ENCODE data around the gene TEAD3. TPM values are rescaled to one million over a fixed set of nuclear protein-coding genes. Genes with fewer than 3 reads are reported as not detected.
A peak's percentile ranks its signal among the peaks of the same experiment; 100 is the strongest.

TEAD3 gene
- total RNA-seq, 1 donor from 2014 or later: 17.0 TPM

DNA sequence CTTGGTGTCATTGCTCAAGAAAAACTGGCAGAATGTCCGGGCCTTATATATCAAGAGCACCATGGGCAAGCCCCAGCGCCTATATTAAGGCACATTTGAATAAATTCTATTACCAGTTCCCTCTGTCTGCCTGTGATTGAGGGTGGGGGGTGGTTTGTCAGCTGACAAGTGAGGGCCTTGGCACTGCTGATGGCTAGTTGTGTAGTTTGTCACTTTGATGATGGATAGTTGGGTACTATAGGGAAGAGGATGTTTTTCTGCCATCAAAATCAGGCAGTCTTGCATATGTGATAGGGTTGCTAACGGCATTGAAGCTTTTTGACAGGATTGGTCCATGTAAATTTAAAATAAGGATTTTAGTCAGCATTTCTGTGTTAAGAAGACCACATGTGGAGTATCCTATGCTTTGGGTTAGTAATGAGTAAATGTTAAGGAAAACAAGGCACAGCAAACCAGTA is 26.2 kb downstream of the TEAD3 start:
- TF ChIP-seq, protein P1, sequence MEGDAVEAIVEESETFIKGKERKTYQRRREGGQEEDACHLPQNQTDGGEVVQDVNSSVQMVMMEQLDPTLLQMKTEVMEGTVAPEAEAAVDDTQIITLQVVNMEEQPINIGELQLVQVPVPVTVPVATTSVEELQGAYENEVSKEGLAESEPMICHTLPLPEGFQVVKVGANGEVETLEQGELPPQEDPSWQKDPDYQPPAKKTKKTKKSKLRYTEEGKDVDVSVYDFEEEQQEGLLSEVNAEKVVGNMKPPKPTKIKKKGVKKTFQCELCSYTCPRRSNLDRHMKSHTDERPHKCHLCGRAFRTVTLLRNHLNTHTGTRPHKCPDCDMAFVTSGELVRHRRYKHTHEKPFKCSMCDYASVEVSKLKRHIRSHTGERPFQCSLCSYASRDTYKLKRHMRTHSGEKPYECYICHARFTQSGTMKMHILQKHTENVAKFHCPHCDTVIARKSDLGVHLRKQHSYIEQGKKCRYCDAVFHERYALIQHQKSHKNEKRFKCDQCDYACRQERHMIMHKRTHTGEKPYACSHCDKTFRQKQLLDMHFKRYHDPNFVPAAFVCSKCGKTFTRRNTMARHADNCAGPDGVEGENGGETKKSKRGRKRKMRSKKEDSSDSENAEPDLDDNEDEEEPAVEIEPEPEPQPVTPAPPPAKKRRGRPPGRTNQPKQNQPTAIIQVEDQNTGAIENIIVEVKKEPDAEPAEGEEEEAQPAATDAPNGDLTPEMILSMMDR (IDR thresholded peaks at IDR 0.05): no peak
- H3K36me3 ChIP-seq: peaks cover 69% of the 10 kb centered on the region
- H3K4me3 ChIP-seq: no peak overlapping the region
- no peak for DNase-seq
- ATAC-seq: no peak
- intact Hi-C loops (cut with DNase I): no loop called here
- no peaks in the 10 kb centered on the region for H3K27me3 ChIP-seq (ENCODE audit: low read depth)
- no peaks in the 10 kb centered on the region for H3K9me3 ChIP-seq
- H3K27ac ChIP-seq: no peak overlapping the region
- peaks cover 38% of the 10 kb centered on the region for H3K4me1 ChIP-seq

DNA sequence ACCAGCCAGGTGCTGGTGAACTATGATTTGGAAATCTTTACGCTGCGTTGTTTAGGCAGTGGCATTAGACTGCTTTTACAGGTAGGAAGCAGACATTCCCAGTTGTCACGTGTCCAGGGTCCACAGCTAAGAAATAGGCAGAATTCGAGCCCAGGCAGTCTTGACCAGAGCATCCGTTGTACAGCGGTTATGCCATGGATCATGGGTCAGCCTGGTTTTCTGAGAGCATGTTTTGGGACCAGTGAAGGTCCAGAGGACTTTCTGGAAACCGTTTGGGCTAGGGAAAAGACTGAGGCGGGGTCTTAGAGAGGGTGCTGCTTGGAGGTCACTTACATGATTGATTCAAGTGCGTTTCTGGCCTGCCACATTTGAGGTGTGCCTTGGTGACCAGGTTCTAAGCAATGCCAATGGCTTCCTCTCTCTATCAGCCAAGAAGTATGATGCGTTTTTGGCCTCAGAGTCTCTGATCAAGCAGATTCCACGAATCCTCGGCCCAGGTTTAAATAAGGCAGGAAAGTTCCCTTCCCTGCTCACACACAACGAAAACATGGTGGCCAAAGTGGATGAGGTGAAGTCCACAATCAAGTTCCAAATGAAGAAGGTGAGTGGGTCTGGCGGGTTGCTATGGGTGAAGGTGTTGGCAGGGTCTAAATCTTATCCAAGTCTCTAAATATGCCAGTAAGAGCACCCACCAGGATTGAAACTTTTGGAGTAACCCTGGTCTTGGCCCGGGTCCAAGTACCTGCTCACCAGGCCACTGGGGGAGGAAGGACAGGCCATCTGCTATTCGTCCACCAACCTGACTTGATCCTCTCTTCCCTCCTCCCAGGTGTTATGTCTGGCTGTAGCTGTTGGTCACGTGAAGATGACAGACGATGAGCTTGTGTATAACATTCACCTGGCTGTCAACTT is 26.9 kb downstream of the TEAD3 start:
- DNase-seq: no peak
- H3K27me3 ChIP-seq (ENCODE audit: low read depth): no peaks in the 10 kb centered on the region
- H3K9me3 ChIP-seq: no peaks in the 10 kb centered on the region
- H3K36me3 ChIP-seq: peaks cover 62% of the 10 kb centered on the region
- ATAC-seq: no peak
- intact Hi-C loops (cut with DNase I): no loop called here
- H3K4me3 ChIP-seq: peak overlapping the region; percentile 92
- TF ChIP-seq, protein P1 (IDR thresholded peaks at IDR 0.05): no peak
- peak overlapping the region; percentile 88 for H3K27ac ChIP-seq
- peaks cover 38% of the 10 kb centered on the region for H3K4me1 ChIP-seq

DNA sequence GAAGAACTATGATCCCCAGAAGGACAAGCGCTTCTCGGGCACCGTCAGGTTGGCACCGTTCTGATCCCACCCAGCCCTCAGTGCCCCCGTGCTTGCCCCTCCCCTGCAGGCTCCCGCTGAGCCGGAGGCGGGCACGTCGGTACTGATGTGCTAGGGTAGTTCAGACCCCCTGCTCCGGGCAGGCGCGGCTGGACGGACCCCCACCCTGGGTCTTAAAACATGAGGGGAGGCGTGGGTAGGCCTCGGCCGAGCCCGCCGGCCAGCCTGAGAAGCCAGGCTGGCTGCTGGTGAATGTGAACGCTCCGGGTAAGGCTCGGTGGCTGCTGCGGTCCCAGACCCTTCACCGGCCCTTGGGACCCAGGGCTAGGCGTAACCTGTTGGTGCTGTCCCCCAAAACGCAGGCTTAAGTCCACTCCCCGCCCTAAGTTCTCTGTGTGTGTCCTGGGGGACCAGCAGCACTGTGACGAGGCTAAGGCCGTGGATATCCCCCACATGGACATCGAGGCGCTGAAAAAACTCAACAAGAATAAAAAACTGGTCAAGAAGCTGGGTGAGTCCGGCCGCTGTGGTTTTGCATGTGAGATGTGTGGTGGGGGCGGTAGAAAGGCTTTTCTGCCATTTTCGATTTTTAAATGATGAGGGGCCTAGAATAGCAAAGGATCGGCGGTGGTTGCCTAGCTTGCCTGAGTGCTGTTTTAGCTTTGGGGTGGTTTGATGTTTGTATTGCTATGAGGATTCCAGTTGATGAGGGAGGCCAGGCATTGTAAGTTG is 27.7 kb downstream of the TEAD3 start:
- intact Hi-C loops (cut with DNase I): no loop called here
- Histone ChIP-seq H3K9me3 (no peaks in the 10 kb centered on the region), H3K4me3 (peak overlapping the region; percentile 92), H3K4me1 (peaks cover 38% of the 10 kb centered on the region), H3K27ac (peak overlapping the region; percentile 88), H3K27me3 (ENCODE audit: low read depth) (no peaks in the 10 kb centered on the region), H3K36me3 (peaks cover 53% of the 10 kb centered on the region)
- TF ChIP-seq, protein P1 (IDR thresholded peaks at IDR 0.05): no peak
- DNase-seq: no peak
- peak; percentile 31 to 43 for ATAC-seq

DNA sequence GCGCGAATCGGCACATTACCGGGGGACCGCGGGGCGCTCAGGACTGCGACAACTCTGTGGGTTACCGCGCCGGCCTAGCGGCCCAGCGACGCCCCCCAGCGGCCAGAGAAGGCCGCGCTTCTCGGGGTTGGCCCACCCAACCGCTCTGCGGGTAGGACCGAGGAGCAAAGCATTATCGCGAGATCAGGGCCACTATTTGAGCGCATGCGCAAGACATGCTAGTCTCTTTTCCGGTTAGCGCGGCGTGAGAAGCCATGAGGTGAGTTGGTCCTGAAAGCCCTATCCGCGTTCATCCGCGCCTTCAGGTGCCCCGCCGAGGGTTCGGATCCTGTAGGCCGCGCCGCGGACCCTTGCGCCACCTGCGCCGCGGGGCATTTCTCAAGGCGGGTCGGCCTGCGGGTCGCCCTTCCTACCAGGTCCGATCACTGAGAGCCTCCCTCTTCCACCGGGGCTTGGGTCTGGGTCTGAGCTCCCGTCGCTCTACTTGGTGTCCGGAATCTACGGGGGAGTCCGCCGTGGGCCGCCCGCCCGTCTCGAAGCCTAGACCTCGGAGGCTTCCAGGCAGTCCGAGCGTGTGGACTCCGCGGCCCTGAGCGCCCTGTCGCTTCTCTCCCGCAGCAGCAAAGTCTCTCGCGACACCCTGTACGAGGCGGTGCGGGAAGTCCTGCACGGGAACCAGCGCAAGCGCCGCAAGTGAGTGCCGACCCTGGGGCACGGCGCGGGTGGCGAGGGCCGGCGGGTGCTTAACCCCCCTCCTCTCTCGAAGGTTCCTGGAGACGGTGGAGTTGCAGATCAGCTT is 28.5 kb downstream of the TEAD3 start, which contains the start of gene RPL10A:
Gene RPL10A (plus strand): TSS at position 221 of the 799 bp plus-strand sequence. CDS start 34 bp downstream, at position 255.
- ATAC-seq (peak; percentile 95 to 98), DNase-seq (peak; percentile 95)
- H3K27ac ChIP-seq: peak within 1 kb of the TSS; percentile 88
- TF ChIP-seq, protein P1 (IDR thresholded peaks at IDR 0.05): peak; percentile 95
- H3K27me3 ChIP-seq (ENCODE audit: low read depth): no peaks in the 10 kb centered on the region
- peaks cover 38% of the 10 kb centered on the region for H3K4me1 ChIP-seq
- H3K36me3 ChIP-seq: peaks cover 45% of the 10 kb centered on the region
- peak within 1 kb of the TSS; percentile 92 for H3K4me3 ChIP-seq
- H3K9me3 ChIP-seq: no peaks in the 10 kb centered on the region
- intact Hi-C loops (cut with DNase I): no loop called here

DNA sequence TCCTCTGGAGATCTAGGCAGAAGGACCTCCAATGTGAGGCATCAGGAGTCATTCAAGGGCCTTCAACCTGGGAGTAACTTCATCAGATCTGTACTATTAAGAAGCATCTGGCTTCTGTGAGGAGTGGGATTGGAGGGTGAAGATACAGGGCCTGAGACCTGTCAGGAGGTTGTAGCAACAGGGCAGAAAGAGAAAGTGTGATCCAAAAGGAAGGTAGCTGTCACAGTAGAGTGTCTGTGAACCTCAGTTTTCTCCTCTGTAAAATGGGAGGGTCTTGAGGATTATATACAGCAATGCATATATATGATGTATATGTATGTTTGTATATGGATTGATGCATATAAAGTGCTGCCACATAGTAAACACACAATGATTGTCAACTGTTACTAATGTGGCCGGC is 31.2 kb downstream of the TEAD3 start:
- H3K27me3 ChIP-seq (ENCODE audit: low read depth): no peaks in the 10 kb centered on the region
- intact Hi-C loops (cut with DNase I): no loop called here
- peaks cover 23% of the 10 kb centered on the region for H3K4me1 ChIP-seq
- H3K27ac ChIP-seq: no peak overlapping the region
- H3K36me3 ChIP-seq: peaks cover 21% of the 10 kb centered on the region
- TF ChIP-seq, protein P1 (IDR thresholded peaks at IDR 0.05): no peak
- ATAC-seq: no peak
- H3K9me3 ChIP-seq: no peaks in the 10 kb centered on the region
- DNase-seq: no peak
- H3K4me3 ChIP-seq: no peak overlapping the region
